ENCODE results near the gene APOM. TPM values are rescaled to one million over a fixed set of nuclear protein-coding genes. Genes with fewer than 3 reads are reported as not detected.

The APOM gene
- total RNA-seq, 4 donors from 2014 or later = 0.67 to 2.1 (median 1.1) TPM

GRCh38 chr6:31664790-31665500, 9.3 kb downstream of the APOM start, which contains the start of gene GPANK1:
TSS of gene GPANK1 (minus strand) at chr6:31664997. CDS start at chr6:31664478, 519 bp downstream.
- Histone ChIP-seq H3K27me3 (no peaks in the 10 kb centered on the region), H3K4me1 (peaks cover 19 to 69% (median 32%) of the 10 kb centered on the region in 3 donors), H3K9me3 (no peaks in the 10 kb centered on the region), H3K4me3 (peak within 1 kb of the TSS; percentile 84 to 92 (median 89)), H3K36me3 (peaks cover 20 to 55% (median 33%) of the 10 kb centered on the region in 3 donors), H3K27ac (peak within 1 kb of the TSS; percentile 93 to 99 (median 99))
- intact Hi-C loops (cut with DNase I) = no loop called here
- peak; percentile 70 for DNase-seq
- 0% methylated on average over 9 to 28 of the region's 39 CpGs for WGBS, 2 donors
- no peak for TF ChIP-seq CTCF (IDR thresholded peaks at IDR 0.05)
- peak in 3 of 4 donors; percentile 33 to 69 (median 49) for TF ChIP-seq POLR2A (IDR thresholded peaks at IDR 0.05)

GRCh38 chr6:31665501-31666336, 10.0 kb downstream of the APOM start, which contains the start of gene CSNK2B:
TSS of gene CSNK2B (plus strand) at chr6:31666080. CDS start at chr6:31666832, 752 bp downstream.
- 2% methylated on average over 9 to 23 of the region's 63 CpGs for WGBS, 2 donors
- intact Hi-C loops (cut with DNase I) = no loop called here
- no peaks in the 10 kb centered on the region for H3K9me3 ChIP-seq
- DNase-seq = peak; percentile 93
- peaks cover 28 to 62% (median 39%) of the 10 kb centered on the region in 3 donors for H3K36me3 ChIP-seq
- no peaks in the 10 kb centered on the region for H3K27me3 ChIP-seq
- peak within 1 kb of the TSS; percentile 93 to 99 (median 99) for H3K27ac ChIP-seq
- peak within 1 kb of the TSS; percentile 84 to 92 (median 89) for H3K4me3 ChIP-seq
- H3K4me1 ChIP-seq = peaks cover 19 to 69% (median 32%) of the 10 kb centered on the region in 3 donors
- TF ChIP-seq CTCF (IDR thresholded peaks at IDR 0.05) = peak in 1 of 6 experiments; percentile 12
- peak in 3 of 4 donors; percentile 68 to 87 (median 73) for TF ChIP-seq POLR2A (IDR thresholded peaks at IDR 0.05)

- H3K36me3 ChIP-seq = peaks cover 35 to 70% (median 44%) of the 10 kb centered on the region in 3 donors
- DNase-seq = no peak
- H3K9me3 ChIP-seq = no peaks in the 10 kb centered on the region
- H3K27me3 ChIP-seq = no peaks in the 10 kb centered on the region
- intact Hi-C loops (cut with DNase I) = no loop called here
- peak overlapping the region; percentile 84 to 92 (median 89) for H3K4me3 ChIP-seq
- 1 to 5% methylated on average over 14 to 15 of the region's 15 CpGs for WGBS, 2 donors
- peak overlapping the region; percentile 93 to 99 (median 99) for H3K27ac ChIP-seq
- H3K4me1 ChIP-seq = peaks cover 19 to 61% (median 32%) of the 10 kb centered on the region in 3 donors
- no peak for TF ChIP-seq CTCF (IDR thresholded peaks at IDR 0.05)
- TF ChIP-seq POLR2A (IDR thresholded peaks at IDR 0.05) = no peak
These were observed 10.8 kb downstream of the APOM start for GRCh38 chr6:31666337-31666965.

GRCh38 chr6:31669676-31670075, 14.0 kb downstream of the APOM start, which contains the start of gene LY6G5B:
TSS of gene LY6G5B (plus strand) at chr6:31669976. CDS start at chr6:31670951, 975 bp downstream.
- H3K4me1 ChIP-seq = peaks cover 8 to 29% (median 19%) of the 10 kb centered on the region in 3 donors
- no peak within 1 kb of the TSS for H3K27ac ChIP-seq
- H3K9me3 ChIP-seq = no peaks in the 10 kb centered on the region
- TF ChIP-seq CTCF (IDR thresholded peaks at IDR 0.05) = no peak
- TF ChIP-seq POLR2A (IDR thresholded peaks at IDR 0.05) = no peak
- intact Hi-C loops (cut with DNase I) = no loop called here
- no peak within 1 kb of the TSS for H3K4me3 ChIP-seq
- DNase-seq = no peak
- H3K27me3 ChIP-seq = no peaks in the 10 kb centered on the region
- H3K36me3 ChIP-seq = peaks cover 44 to 77% (median 50%) of the 10 kb centered on the region in 3 donors
- WGBS, 2 donors = 60 to 83% methylated on average over 1 to 4 of the region's 8 CpGs

Measured in esophagus squamous epithelium (tissue), 5 donors.